ENCODE measurements around the gene GABBR2. TPM values are rescaled to one million over a fixed set of nuclear protein-coding genes. Genes with fewer than 3 reads are reported as not detected.

Gene GABBR2
- total RNA-seq, 1 donor, result 0.27 TPM

DNA sequence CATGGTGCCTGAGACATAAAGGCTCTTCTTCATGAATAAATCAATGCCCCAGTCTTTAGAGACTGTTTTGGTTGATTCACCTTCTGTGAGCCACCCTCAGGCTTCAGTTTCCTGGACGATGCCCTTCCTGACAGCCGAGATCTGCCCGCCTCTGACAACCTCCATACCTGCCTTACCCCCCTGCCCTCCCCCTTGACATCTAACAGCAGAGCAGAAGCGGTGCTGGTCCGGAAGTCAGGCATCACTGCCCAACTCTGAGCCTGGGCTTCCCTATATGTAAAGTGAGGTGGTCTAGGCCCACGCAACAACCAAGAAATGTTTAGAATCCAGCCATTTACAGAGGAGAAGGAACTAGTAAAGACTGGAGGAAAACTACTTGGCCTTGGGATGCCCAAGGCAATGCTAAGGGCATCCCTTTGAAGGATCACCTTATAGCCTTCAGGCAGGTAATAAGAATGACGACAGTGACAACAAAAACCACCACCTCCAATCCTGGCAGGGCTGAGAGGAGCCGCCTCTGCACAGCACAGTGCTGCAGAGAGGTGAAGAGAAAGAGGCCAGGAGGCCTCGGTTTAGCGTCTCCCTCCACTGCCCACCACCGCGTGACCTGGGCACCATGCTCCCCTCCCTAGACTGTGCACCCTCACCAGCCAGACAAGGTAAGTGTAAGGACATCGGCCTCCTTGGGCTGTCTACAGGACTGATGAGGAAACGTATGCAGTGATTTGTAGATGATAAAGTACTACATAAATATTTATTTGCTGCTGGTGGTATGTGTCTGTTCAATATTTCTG, 35.3 kb upstream of the GABBR2 start:
- no peak for DNase-seq (ENCODE audit: low read depth)
- TF ChIP-seq, protein P1, sequence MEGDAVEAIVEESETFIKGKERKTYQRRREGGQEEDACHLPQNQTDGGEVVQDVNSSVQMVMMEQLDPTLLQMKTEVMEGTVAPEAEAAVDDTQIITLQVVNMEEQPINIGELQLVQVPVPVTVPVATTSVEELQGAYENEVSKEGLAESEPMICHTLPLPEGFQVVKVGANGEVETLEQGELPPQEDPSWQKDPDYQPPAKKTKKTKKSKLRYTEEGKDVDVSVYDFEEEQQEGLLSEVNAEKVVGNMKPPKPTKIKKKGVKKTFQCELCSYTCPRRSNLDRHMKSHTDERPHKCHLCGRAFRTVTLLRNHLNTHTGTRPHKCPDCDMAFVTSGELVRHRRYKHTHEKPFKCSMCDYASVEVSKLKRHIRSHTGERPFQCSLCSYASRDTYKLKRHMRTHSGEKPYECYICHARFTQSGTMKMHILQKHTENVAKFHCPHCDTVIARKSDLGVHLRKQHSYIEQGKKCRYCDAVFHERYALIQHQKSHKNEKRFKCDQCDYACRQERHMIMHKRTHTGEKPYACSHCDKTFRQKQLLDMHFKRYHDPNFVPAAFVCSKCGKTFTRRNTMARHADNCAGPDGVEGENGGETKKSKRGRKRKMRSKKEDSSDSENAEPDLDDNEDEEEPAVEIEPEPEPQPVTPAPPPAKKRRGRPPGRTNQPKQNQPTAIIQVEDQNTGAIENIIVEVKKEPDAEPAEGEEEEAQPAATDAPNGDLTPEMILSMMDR (IDR thresholded peaks at IDR 0.05; ENCODE audit: insufficient read depth, low read length), result no peak
- H3K4me3 ChIP-seq (ENCODE audit: low read depth, low read length), result no peak overlapping the region

DNA sequence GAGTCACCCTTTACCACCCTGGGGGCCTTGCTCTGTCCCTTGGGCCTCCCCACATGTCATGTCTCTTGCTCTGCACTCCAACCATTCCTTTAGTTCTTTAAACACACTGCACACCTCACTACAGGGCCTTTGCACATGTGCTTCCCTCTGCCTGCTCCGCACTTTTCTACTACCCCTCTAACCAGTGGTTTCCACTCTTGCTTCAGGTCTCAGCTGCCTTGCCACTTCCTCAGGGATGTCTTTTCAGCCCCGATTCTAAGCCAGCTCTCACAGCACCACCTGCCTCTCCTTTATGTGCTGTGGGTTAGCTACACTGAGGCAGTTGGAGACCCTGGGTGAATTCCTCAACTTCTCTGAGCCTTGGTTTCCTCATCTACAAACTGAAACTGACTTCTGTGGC, 34.6 kb upstream of the GABBR2 start:
- no peak for DNase-seq (ENCODE audit: low read depth)
- no peak overlapping the region for H3K4me3 ChIP-seq (ENCODE audit: low read depth, low read length)
- TF ChIP-seq, protein P1 (IDR thresholded peaks at IDR 0.05; ENCODE audit: insufficient read depth, low read length), result no peak

DNA sequence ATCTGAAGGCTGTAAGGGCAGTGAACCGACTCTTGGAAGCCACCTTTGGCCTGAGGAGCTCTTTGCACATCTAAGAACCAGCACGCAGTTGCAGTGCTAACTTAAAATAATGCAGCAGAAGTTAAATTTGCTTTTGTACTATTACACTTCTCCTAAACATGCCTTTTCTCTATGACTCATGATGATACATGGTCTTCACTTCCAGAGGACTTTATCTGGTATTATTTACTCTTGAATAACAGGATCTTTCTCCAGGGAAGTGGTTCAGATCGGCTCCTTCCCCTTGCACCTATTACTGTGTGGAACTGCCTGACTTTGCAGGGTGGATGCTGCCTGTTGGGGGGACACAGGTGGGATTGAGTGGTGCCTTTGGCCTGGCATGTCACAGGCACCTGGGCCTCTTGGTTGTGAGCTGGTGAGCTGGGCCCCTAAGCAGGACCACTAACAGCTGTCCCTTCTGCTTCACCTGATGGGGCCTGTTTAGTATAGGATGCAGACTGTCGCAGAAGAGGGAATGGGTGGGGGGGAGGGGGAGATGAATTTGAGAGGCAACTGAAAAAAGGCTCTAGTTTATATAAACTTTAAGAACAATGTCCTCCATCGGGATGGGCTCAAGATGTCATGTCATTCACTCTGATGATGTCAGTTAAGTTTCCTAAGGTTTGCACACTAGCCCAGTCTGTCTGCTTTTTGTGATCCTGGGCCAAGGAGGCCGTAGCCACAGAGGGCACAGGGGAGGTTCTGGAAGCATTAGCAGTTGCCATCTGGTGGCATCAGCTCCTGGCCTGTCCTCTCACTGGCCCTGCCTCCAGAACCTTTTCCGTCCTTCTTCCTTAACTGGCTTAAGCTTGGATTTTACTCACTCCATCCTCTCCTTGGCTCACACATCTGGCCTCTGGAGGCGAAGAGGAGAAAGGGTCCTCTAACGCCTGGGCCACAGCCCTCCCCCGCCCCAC, 33.9 kb upstream of the GABBR2 start:
- TF ChIP-seq, protein P1 (IDR thresholded peaks at IDR 0.05; ENCODE audit: insufficient read depth, low read length), result no peak
- H3K4me3 ChIP-seq (ENCODE audit: low read depth, low read length), result no peak overlapping the region
- DNase-seq (ENCODE audit: low read depth), result peak; percentile 48

DNA sequence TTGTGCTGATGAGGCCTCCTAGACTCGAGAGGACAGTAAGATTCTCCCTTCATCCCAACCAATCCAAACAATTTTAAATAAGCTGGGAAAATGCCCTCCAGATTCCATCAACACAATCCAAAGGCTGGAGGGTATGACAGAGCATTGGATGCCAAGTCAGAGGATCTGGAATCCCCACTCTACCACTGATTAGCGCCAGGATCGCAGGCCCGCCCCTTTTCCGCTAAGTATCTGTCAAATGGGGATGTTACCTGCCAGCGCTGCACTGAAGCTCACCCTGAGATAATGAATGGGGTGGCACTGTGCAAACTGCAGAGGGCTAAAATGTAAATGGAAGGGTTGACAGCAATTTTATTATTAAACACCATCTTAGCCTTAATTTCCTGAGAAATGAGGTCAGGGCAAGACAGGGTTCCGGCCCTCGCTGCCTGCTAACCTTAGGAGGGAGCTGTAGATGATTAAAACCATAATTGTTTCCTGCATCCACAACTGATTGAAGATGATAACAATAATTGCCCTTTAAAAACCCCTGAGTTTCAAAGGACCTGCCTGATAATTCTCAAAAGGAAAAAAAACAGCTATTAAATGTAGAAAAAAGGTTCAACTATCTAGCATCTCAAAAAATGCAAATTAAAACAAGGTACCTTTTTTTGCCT, 31.6 kb upstream of the GABBR2 start:
- TF ChIP-seq, protein P1 (IDR thresholded peaks at IDR 0.05; ENCODE audit: insufficient read depth, low read length), result no peak
- H3K4me3 ChIP-seq (ENCODE audit: low read depth, low read length), result no peak overlapping the region
- DNase-seq (ENCODE audit: low read depth), result no peak

DNA sequence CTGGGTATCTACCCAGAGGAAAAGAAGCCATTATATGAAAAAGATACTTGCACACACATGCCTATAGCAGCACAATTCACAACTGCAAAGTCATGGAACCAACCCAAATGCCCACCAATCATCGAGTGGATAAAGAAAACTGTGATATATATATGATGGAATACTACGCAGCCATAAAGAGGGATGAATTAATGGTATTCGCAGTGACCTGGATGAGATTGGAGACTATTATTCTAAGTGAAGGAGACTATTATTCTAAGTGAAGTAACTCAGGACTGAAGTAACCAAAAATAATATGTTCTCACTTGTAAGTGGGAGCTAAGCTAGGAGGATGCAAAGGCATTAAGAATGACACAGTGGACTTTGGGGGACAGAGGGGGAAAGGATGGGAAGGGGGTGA, 30.0 kb upstream of the GABBR2 start:
- no peak for DNase-seq (ENCODE audit: low read depth)
- no peak overlapping the region for H3K4me3 ChIP-seq (ENCODE audit: low read depth, low read length)
- TF ChIP-seq, protein P1 (IDR thresholded peaks at IDR 0.05; ENCODE audit: insufficient read depth, low read length), result no peak

DNA sequence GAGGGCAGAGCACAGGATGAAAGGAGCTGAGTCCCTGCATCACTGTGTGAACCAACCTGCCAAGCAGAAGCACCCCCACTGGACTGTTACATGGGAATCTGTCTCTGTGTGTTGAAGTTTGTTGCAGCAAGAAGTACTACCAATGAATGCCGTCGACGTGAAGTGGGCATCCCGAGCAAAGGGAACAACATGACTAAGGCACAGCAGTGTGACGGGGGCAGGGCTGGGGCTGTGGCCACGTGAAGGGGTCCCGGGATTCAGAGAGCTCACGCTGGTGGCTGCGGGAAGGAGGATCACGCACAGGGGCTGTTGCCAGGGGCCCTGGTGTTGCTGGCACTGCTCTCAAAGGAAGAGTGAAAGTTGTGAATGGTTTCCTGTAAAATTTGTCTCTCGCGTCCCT, 27.5 kb upstream of the GABBR2 start:
- TF ChIP-seq, protein P1 (IDR thresholded peaks at IDR 0.05; ENCODE audit: insufficient read depth, low read length), result no peak
- no peak overlapping the region for H3K4me3 ChIP-seq (ENCODE audit: low read depth, low read length)
- DNase-seq (ENCODE audit: low read depth), result no peak
